Rectal smooth muscle tissue (tissue), 1 donor: Measurements from ENCODE around the gene TRAPPC13.
"Not testable (repeated sequence)": the region's sequence is repeated elsewhere in the genome, so short reads cannot be mapped to it uniquely, and the experiment has no call there.

Experiments
- H3K27ac ChIP-seq: one replicate; pipeline ENCODE4 v1.7.0; 2013; ENCODE audit warnings: low read depth, low read length, inconsistent platforms
- H3K27me3 ChIP-seq: one replicate; pipeline ENCODE4 v1.7.0; 2013; ENCODE audit warnings: low read length; ENCODE audit not compliant: control insufficient read depth, insufficient read depth
- H3K36me3 ChIP-seq: one replicate; pipeline ENCODE4 v1.7.0; 2013; ENCODE audit warnings: low read length; ENCODE audit not compliant: control insufficient read depth, insufficient read depth
- H3K4me1 ChIP-seq: one replicate; pipeline ENCODE4 v1.7.0; 2013; ENCODE audit warnings: low read length; ENCODE audit not compliant: control insufficient read depth, insufficient read depth
- H3K4me3 ChIP-seq: one replicate; pipeline ENCODE4 v1.7.0; 2013; ENCODE audit warnings: low read length
- H3K9ac ChIP-seq: one replicate; pipeline ENCODE4 v1.7.0; 2013; ENCODE audit warnings: low read length

TRAPPC13 gene

GRCh38 chr5:65630981-65631380 is 6.2 kb downstream of the TRAPPC13 start:
- Histone ChIP-seq H3K27me3 (no peaks in the 10 kb centered on the region), H3K36me3 (no peaks in the 10 kb centered on the region), H3K4me1 (peaks cover under 1% of the 10 kb centered on the region), H3K9ac (no peak overlapping the region), H3K27ac (no peak overlapping the region), H3K4me3 (no peak overlapping the region)

GRCh38 chr5:65640240-65640639 is 15.4 kb downstream of the TRAPPC13 start:
- H3K36me3 ChIP-seq: peaks cover 4% of the 10 kb centered on the region
- no peaks in the 10 kb centered on the region for H3K27me3 ChIP-seq

GRCh38 chr5:65646938-65647337 is 22.1 kb downstream of the TRAPPC13 start:
- Histone ChIP-seq H3K27me3 (no peaks in the 10 kb centered on the region), H3K36me3 (no peaks in the 10 kb centered on the region), H3K4me3 (no peak overlapping the region), H3K4me1 (no peaks in the 10 kb centered on the region), H3K27ac (no peak overlapping the region), H3K9ac (no peak overlapping the region)

More at GRCh38 chr5:65640240-65640639, 15.4 kb downstream of the TRAPPC13 start:
- Histone ChIP-seq H3K4me3 (no peak overlapping the region), H3K4me1 (no peaks in the 10 kb centered on the region), H3K27ac (no peak overlapping the region), H3K9ac (no peak overlapping the region)

- Histone ChIP-seq H3K27me3 (no peaks in the 10 kb centered on the region), H3K27ac (no peak overlapping the region), H3K9ac (no peak overlapping the region), H3K4me1 (no peaks in the 10 kb centered on the region), H3K36me3 (no peaks in the 10 kb centered on the region), H3K4me3 (no peak overlapping the region)
These were observed 23.1 kb downstream of the TRAPPC13 start for GRCh38 chr5:65647941-65648340.

GRCh38 chr5:65651144-65651543 is 26.3 kb downstream of the TRAPPC13 start:
- Histone ChIP-seq H3K4me3 (no peak overlapping the region), H3K4me1 (no peaks in the 10 kb centered on the region), H3K27ac (no peak overlapping the region), H3K36me3 (peaks cover 2% of the 10 kb centered on the region), H3K27me3 (no peaks in the 10 kb centered on the region), H3K9ac (no peak overlapping the region)

GRCh38 chr5:65654713-65655112 is 29.9 kb downstream of the TRAPPC13 start:
- Histone ChIP-seq H3K4me3 (no peak overlapping the region), H3K9ac (no peak overlapping the region), H3K4me1 (no peaks in the 10 kb centered on the region), H3K27me3 (no peaks in the 10 kb centered on the region), H3K36me3 (peaks cover 2% of the 10 kb centered on the region), H3K27ac (no peak overlapping the region)

GRCh38 chr5:65663804-65664521 is 39.1 kb downstream of the TRAPPC13 start:
- H3K4me3 ChIP-seq: no peak overlapping the region
- no peak overlapping the region for H3K9ac ChIP-seq
- H3K4me1 ChIP-seq: no peaks in the 10 kb centered on the region
- peaks cover 3% of the 10 kb centered on the region for H3K36me3 ChIP-seq
- H3K27me3 ChIP-seq: no peaks in the 10 kb centered on the region
- H3K27ac ChIP-seq: no peak overlapping the region

- no peaks in the 10 kb centered on the region for H3K27me3 ChIP-seq
- H3K36me3 ChIP-seq: peaks cover 3% of the 10 kb centered on the region
- no peaks in the 10 kb centered on the region for H3K4me1 ChIP-seq
- H3K9ac ChIP-seq: no peak overlapping the region
- H3K27ac ChIP-seq: no peak overlapping the region
- H3K4me3 ChIP-seq: no peak overlapping the region
These were observed 43.9 kb downstream of the TRAPPC13 start for GRCh38 chr5:65668696-65669095.

- Histone ChIP-seq H3K4me1 (no peaks in the 10 kb centered on the region), H3K36me3 (no peaks in the 10 kb centered on the region), H3K27ac (no peak overlapping the region), H3K9ac (no peak overlapping the region), H3K4me3 (no peak overlapping the region), H3K27me3 (no peaks in the 10 kb centered on the region)
These were observed 48.0 kb downstream of the TRAPPC13 start for GRCh38 chr5:65672796-65673195.

- no peaks in the 10 kb centered on the region for H3K27me3 ChIP-seq
- no peaks in the 10 kb centered on the region for H3K36me3 ChIP-seq
- H3K27ac ChIP-seq: no peak overlapping the region
- H3K9ac ChIP-seq: no peak overlapping the region
- no peaks in the 10 kb centered on the region for H3K4me1 ChIP-seq
- H3K4me3 ChIP-seq: no peak overlapping the region
These were observed 49.9 kb downstream of the TRAPPC13 start for GRCh38 chr5:65674749-65675148.

GRCh38 chr5:65676056-65676455 is 51.2 kb downstream of the TRAPPC13 start:
- H3K27me3 ChIP-seq, H3K27ac ChIP-seq, H3K4me3 ChIP-seq, H3K4me1 ChIP-seq, H3K9ac ChIP-seq, H3K36me3 ChIP-seq: not testable (repeated sequence)

- Histone ChIP-seq H3K27ac (no peak overlapping the region), H3K36me3 (peaks cover 4% of the 10 kb centered on the region), H3K4me3 (no peak overlapping the region), H3K9ac (no peak overlapping the region), H3K4me1 (no peaks in the 10 kb centered on the region), H3K27me3 (no peaks in the 10 kb centered on the region)
These were observed 57.3 kb downstream of the TRAPPC13 start for GRCh38 chr5:65682148-65682547.

GRCh38 chr5:65693121-65693520 is 68.3 kb downstream of the TRAPPC13 start:
- no peaks in the 10 kb centered on the region for H3K36me3 ChIP-seq

More at GRCh38 chr5:65693121-65693520, 68.3 kb downstream of the TRAPPC13 start:
- no peak overlapping the region for H3K4me3 ChIP-seq
- peaks cover 2% of the 10 kb centered on the region for H3K4me1 ChIP-seq
- no peak overlapping the region for H3K27ac ChIP-seq
- no peaks in the 10 kb centered on the region for H3K27me3 ChIP-seq
- H3K9ac ChIP-seq: no peak overlapping the region
